ENCODE data around the gene ZC3H12C.

ZC3H12C gene

DNA sequence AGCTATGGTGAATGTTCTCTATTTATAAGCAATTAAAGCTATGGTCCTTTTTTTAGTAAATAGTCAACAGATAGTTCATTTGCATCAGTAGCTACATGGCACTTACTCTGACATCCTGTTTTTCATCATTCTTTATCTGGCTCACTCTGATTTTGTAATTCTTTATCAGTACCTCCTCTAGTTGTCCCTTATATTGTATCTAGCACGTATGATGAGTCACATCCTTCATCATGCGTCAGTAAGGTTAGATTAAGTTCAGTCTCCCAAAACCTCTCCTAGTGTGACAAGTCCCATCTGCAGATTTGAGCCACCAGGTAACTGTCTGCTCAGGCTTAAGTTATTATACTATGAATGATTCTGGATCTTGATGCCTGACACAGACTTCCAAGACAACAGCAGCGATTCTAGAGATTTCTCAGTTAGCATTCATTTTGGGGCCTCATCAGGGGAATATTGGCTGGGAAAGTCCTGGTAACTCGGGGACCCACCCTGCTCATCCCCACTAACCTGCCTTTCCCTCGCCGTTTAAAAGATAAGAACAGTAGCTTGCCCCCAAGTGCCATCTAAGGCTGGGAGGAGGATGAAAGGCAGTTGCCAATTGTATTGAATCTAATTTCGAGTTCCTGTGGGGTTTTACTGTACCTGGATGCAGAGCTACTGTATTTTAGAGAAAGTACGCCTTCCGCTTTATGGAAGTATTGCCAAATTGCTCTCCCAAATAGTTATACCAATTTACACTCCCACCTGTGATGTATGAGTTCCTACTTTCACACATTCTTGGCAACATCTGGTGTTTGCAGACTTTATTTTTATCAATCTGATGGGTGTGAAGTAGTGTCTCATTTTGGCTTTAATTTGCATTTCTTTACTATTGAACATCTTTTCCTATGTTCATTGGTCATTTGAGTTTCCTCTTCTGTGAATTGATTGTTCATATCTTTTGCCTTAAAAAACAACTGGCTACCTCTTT is 55.9 kb downstream of the ZC3H12C start:
- DNase-seq (ENCODE audit: low spot score) = no peak
- Histone ChIP-seq H3K4me3 (no peak overlapping the region), H3K27ac (peak overlapping the region in 1 of 2 donors; percentile 10)
- TF ChIP-seq, protein P1, sequence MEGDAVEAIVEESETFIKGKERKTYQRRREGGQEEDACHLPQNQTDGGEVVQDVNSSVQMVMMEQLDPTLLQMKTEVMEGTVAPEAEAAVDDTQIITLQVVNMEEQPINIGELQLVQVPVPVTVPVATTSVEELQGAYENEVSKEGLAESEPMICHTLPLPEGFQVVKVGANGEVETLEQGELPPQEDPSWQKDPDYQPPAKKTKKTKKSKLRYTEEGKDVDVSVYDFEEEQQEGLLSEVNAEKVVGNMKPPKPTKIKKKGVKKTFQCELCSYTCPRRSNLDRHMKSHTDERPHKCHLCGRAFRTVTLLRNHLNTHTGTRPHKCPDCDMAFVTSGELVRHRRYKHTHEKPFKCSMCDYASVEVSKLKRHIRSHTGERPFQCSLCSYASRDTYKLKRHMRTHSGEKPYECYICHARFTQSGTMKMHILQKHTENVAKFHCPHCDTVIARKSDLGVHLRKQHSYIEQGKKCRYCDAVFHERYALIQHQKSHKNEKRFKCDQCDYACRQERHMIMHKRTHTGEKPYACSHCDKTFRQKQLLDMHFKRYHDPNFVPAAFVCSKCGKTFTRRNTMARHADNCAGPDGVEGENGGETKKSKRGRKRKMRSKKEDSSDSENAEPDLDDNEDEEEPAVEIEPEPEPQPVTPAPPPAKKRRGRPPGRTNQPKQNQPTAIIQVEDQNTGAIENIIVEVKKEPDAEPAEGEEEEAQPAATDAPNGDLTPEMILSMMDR (IDR thresholded peaks at IDR 0.05) = no peak

DNA sequence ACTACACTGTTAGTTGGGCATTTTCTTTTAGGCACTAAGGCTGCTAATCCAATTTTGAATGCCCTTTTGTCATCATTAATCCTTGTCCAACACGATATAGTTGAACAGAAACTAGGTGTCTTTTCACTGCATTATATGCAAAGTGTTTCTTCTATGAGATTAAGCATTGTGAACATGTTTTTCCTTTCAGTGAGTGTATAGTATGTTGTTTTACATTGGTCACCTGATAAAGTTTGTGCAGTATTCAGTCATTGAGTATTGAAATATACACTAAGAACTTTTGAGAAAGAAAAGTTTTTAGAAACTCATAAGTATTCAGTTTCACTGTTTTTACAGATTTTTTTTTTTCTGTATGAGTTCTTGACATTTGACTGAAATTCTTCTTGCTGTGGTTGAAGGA is 59.0 kb downstream of the ZC3H12C start:
- DNase-seq (ENCODE audit: low spot score) = no peak
- no peak overlapping the region for H3K4me3 ChIP-seq
- TF ChIP-seq, protein P1 (IDR thresholded peaks at IDR 0.05) = no peak
- no peak overlapping the region for H3K27ac ChIP-seq

DNA sequence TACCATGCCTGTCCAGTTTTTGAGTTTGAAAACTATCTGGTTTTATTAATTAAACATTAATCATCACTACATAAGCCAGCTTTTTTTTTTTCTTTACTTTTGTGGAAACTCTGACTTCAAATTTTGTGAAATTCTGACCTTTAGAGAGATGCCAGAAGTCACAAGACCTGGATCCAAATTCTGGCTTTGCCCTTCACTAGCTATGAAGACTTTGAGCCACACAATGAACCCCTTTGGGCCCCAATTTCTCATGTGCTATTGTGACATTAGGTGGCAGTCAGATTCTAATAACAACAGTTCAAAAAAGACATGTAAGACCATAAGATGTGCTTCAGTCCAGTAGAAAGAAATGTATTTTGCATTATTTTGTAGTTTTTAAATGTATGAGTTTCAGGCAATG is 60.3 kb downstream of the ZC3H12C start:
- TF ChIP-seq, protein P1 (IDR thresholded peaks at IDR 0.05) = no peak

DNA sequence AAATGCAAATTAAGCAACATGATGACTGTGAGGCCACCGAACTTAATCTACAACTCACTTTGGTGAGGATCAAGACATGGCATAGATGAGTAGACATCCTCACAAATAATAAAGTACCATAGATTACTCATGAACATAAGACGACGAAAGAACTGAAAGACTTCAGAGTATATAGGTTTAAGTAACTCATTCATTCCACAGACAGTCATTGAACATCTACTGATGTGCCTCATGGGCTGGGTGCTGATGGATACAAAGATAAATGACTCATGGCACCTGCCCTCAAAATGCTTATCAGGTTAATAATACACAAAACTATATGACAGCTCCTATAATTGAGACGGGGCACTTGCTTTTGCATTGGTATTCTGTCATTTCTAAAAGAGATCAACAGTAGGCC is 63.3 kb downstream of the ZC3H12C start:
- no peak for DNase-seq (ENCODE audit: low spot score)
- TF ChIP-seq, protein P1 (IDR thresholded peaks at IDR 0.05) = no peak
- no peak overlapping the region for H3K27ac ChIP-seq
- no peak overlapping the region for H3K4me3 ChIP-seq

More for the DNA sequence above, 60.3 kb downstream of the ZC3H12C start:
- DNase-seq (ENCODE audit: low spot score) = no peak
- Histone ChIP-seq H3K4me3 (no peak overlapping the region), H3K27ac (no peak overlapping the region)

DNA sequence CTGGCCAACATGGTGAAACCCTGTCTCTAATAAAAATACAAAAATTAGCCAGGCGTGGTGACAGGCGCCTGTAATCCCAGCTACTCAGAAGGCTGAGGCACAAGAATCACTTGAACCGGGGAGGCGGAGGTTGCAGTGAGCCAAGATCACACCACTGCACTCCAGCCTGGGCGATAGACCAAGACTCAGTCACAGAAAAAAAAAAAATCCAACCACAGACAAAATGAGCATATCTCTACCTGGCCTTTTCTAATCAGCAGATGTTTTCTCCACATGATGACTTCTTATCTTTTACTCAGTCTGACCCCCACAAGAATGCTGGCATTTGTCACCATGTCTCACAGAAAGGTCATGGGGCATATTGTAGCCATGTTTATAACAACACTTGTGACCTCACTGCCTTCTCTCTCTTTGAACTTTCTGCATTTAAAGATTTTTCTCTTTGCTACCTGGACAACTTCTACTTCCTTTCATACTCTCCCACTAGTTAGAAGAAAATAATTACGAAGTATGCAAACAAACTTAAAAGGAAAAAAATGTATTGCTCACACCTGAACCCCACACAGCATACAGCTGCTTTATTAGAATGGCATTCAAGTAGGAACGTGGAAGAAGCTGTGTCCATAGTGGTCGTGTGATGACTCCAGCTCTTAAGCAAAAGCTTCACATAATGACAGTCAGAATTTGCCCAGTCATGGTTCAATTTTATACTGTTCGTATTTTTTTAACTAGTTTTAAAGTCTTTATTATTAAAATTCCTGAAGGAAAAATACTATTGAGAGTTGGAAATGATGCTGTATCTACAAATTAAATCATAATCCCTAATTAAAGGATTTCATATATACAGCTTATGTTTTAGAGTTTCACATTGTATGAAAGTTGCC is 65.4 kb downstream of the ZC3H12C start:
- TF ChIP-seq, protein P1 (IDR thresholded peaks at IDR 0.05) = no peak
- DNase-seq (ENCODE audit: low spot score) = no peak
- Histone ChIP-seq H3K27ac (no peak overlapping the region), H3K4me3 (no peak overlapping the region)

DNA sequence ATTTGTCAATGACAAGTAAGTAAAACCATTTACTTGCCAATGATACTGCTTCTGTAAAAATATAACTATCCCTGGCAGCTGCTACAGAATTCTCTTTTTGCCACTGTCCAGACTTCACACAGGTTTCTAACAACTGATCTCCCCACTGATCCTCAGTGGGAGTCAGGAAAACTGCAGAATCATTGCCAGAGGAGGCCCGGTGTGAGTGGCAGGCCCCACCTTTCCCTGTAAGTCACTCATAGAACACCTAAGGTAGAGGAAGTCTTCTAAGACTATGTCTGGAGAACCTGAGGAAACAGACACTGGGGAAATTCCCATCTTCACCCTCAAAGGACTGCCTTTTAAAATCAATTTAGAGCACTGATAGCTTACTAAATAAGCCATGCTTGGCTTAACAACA is 66.3 kb downstream of the ZC3H12C start:
- no peak for DNase-seq (ENCODE audit: low spot score)
- H3K27ac ChIP-seq = no peak overlapping the region
- no peak overlapping the region for H3K4me3 ChIP-seq
- TF ChIP-seq, protein P1 (IDR thresholded peaks at IDR 0.05) = no peak

Measured in coronary artery (tissue), 2 donors.